Left lung (tissue), 10 donors: ENCODE data around the gene ROPN1L. TPM values are rescaled to one million over a fixed set of nuclear protein-coding genes. Genes with fewer than 3 reads are reported as not detected.
A peak's percentile ranks its signal among the peaks of the same experiment; 100 is the strongest.

ENCODE experiments used
- ATAC-seq: fragments of 200-7000 bp; cut with Tn5 transposase; one replicate; pipeline ENCODE4 v1.9.1; 2020; ENCODE audit warnings: moderate library complexity
- DNase-seq, 4 donors: peaks; one replicate each; pipeline ENCODE4 v3.0.0-alpha.2; 2013 to 2020
- H3K27ac ChIP-seq, 2 donors: fragments of 200-600 bp; sonication (generic) in 1 of 2; one replicate each; pipeline versions ENCODE4 v1.5.0 to v1.8.0; 2020 to 2021
- H3K27me3 ChIP-seq, 2 donors: fragments of 200-600 bp; sonication (generic) in 1 of 2; one replicate each; pipeline versions ENCODE4 v1.5.0 to v1.8.0; 2020 to 2021
- H3K36me3 ChIP-seq, 2 donors: fragments of 200-600 bp; sonication (generic) in 1 of 2; one replicate each; pipeline versions ENCODE4 v1.5.0 to v1.8.0; 2020 to 2021
- H3K4me1 ChIP-seq, 2 donors: fragments of 200-600 bp; one replicate each; pipeline ENCODE4 v1.8.0; 2021
- H3K4me3 ChIP-seq, 2 donors: fragments of 200-600 bp; sonication (generic) in 1 of 2; one replicate each; pipeline versions ENCODE4 v1.5.0 to v1.8.0; 2020 to 2021; ENCODE audit warnings: mild to moderate bottlenecking in 1 of 2
- H3K9me3 ChIP-seq, 2 donors: fragments of 200-600 bp; sonication (generic) in 1 of 2; one replicate each; pipeline versions ENCODE4 v1.5.0 to v1.8.0; 2020 to 2021
- intact Hi-C, 2 donors: fragments of 100-400 bp; cut with DNase I; formaldehyde crosslinking; loops; one replicate each; pipeline versions ENCODE4 v1.11.2 to v1.14.2; 2022
- polyA plus RNA-seq, 6 donors: library from polyadenylated mRNA; unstranded; fragments of 120-200 nt; gene quantifications; one replicate each; pipeline ENCODE4 v1.2.1, GENCODE V29; 2013; ENCODE audit not compliant: insufficient read length in 6 of 6
- total RNA-seq, 2 donors: library from RNA; stranded (reverse); fragmentation: NEBNext Ultra II Directional; extraction: Animal tissue kit (Norgen Biotek cat#: 25700); gene quantifications; one replicate each; pipeline ENCODE4 v1.2.1, GENCODE V29; 2021
- TF ChIP-seq, protein P1 (sequence below), 2 donors: fragments of 200-600 bp; sonication (generic) in 1 of 2; IDR thresholded peaks; one replicate each; pipeline versions ENCODE4 v1.5.0 to v1.8.0; 2021; ENCODE audit warnings: antibody characterized with exemption in 2 of 2
- donor health status: DM: no; HTN: yes; CAD: no.
- donor health status: DM: no; HTN: no; CAD: no.

ROPN1L gene
- total and polyA plus RNA-seq, 8 donors: 0.50 to 9.5 (median 5.1) TPM

DNA sequence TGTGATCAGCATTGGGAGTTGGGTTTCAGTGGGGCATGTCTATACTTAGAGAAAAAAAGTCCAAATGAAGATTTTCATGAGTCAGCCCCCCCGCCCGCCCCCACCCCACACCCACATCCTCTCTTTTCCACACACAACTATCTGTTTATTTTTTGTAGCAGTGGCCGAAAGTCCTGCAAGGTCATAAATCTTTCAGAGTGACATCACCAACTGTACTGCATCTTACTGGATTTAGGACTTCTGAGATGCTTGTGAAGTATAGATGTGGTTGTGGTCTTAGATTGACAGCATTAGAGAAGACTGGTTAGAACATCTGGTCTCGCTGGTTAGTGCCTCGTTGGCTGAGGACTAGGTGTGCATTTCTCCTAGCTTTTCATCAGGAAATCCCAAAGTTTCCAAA, 7.3 kb upstream of the ROPN1L start:
- TF ChIP-seq, protein P1, sequence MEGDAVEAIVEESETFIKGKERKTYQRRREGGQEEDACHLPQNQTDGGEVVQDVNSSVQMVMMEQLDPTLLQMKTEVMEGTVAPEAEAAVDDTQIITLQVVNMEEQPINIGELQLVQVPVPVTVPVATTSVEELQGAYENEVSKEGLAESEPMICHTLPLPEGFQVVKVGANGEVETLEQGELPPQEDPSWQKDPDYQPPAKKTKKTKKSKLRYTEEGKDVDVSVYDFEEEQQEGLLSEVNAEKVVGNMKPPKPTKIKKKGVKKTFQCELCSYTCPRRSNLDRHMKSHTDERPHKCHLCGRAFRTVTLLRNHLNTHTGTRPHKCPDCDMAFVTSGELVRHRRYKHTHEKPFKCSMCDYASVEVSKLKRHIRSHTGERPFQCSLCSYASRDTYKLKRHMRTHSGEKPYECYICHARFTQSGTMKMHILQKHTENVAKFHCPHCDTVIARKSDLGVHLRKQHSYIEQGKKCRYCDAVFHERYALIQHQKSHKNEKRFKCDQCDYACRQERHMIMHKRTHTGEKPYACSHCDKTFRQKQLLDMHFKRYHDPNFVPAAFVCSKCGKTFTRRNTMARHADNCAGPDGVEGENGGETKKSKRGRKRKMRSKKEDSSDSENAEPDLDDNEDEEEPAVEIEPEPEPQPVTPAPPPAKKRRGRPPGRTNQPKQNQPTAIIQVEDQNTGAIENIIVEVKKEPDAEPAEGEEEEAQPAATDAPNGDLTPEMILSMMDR (IDR thresholded peaks at IDR 0.05): no peak
- intact Hi-C loops: no loop called here
- ATAC-seq (no peak), DNase-seq (no peak)
- Histone ChIP-seq H3K27ac (no peak overlapping the region), H3K4me1 (peaks cover 0 to 9% of the 10 kb centered on the region in 2 donors), H3K36me3 (peaks cover 5 to 57% of the 10 kb centered on the region in 2 donors), H3K9me3 (no peaks in the 10 kb centered on the region), H3K4me3 (no peak overlapping the region), H3K27me3 (no peaks in the 10 kb centered on the region)

DNA sequence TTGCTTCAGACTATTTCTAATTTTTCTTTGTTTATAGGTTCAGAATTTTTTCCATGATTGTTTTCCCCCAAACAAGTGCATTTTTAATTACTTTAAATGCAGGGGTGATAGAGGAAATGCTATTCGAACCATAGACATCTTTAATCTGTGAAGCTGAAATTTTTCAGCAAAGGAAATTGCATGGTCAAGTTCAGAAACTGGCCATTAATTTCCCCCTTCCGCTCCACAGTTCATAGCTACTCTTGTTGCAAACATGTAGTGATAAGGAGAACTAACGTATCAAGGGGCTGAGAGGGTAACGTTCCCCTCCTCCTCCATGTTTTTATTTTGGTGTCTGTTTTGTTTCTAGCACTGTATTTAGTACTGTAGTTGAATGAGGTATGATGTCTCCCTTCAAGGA, 3.4 kb upstream of the ROPN1L start:
- no peaks in the 10 kb centered on the region for H3K9me3 ChIP-seq
- TF ChIP-seq, protein P1 (IDR thresholded peaks at IDR 0.05): no peak
- no peaks in the 10 kb centered on the region for H3K27me3 ChIP-seq
- DNase-seq (no peak), ATAC-seq (no peak)
- no peak overlapping the region for H3K4me3 ChIP-seq
- peaks cover 3 to 34% of the 10 kb centered on the region in 2 donors for H3K4me1 ChIP-seq
- H3K36me3 ChIP-seq: peaks cover 0 to 18% of the 10 kb centered on the region in 2 donors
- H3K27ac ChIP-seq: peak overlapping the region in 1 of 2 donors; percentile 46
- intact Hi-C loops: no loop called here

DNA sequence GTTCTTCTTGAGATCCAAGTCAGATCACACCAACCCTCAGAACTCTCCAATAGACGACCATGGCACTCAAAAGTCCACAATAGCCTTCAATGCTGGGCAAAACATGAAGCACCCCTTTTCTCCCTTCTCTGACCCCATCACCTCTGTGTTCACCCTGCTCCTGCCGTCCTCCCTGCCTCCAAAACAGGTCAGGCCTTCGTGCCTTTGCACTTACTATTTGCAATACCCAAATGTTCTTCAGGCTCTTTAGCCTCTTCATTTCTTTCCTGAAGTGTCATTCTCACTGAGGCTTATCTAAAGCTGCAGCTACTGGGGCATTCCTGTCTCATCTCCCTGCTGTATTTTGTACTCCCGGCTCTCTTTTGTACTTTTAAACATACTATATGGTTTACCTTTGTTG, 2.0 kb upstream of the ROPN1L start:
- no peak for ATAC-seq
- Histone ChIP-seq H3K4me3 (no peak overlapping the region), H3K27ac (no peak overlapping the region), H3K27me3 (no peaks in the 10 kb centered on the region), H3K4me1 (peaks cover 3 to 44% of the 10 kb centered on the region in 2 donors), H3K9me3 (no peaks in the 10 kb centered on the region), H3K36me3 (peaks cover 0 to 5% of the 10 kb centered on the region in 2 donors)
- intact Hi-C loops: no loop called here
- no peak for DNase-seq
- TF ChIP-seq, protein P1 (IDR thresholded peaks at IDR 0.05): no peak

- H3K9me3 ChIP-seq: no peaks in the 10 kb centered on the region
- peak overlapping the region in 1 of 2 donors; percentile 90 for H3K27ac ChIP-seq
- H3K4me3 ChIP-seq: peak overlapping the region; percentile 72 to 73
- H3K4me1 ChIP-seq: peaks cover 3 to 52% of the 10 kb centered on the region in 2 donors
- H3K27me3 ChIP-seq: no peaks in the 10 kb centered on the region
- DNase-seq: no peak
- no peak for ATAC-seq
- H3K36me3 ChIP-seq: peaks cover 0 to 3% of the 10 kb centered on the region in 2 donors
- intact Hi-C loops: no loop called here
- TF ChIP-seq, protein P1 (IDR thresholded peaks at IDR 0.05): no peak
Measured at GRCh38 chr5:10440367-10440990, 1.2 kb upstream of the ROPN1L start.

DNA sequence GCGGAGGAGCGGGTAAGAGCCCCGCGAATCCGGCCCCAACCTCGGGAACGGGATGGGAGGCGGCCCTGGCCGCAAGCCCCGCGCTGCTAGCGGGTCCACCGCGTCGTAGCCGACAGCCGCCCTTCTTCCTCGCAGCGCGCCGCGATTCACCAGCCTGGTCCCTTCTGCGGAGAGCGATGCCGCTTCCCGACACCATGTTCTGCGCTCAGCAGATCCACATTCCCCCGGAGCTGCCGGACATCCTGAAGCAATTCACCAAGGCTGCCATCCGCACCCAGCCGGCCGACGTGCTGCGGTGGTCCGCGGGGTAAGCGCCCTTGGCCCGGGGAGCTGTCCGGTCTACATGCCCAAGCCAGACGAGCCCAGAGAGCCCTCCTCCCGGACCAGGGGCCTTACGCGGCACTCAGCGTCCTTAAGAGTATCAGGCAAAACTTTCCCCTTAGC, 335 bp downstream of the ROPN1L start:
- Histone ChIP-seq H3K27ac (peak overlapping the region; percentile 82 to 90), H3K4me3 (peak overlapping the region; percentile 72 to 73), H3K4me1 (peaks cover 3 to 68% of the 10 kb centered on the region in 2 donors), H3K27me3 (no peaks in the 10 kb centered on the region), H3K9me3 (no peaks in the 10 kb centered on the region), H3K36me3 (no peaks in the 10 kb centered on the region)
- DNase-seq (peak in 1 of 4 donors; percentile 12), ATAC-seq (peak; percentile 55)
- TF ChIP-seq, protein P1 (IDR thresholded peaks at IDR 0.05): no peak
- intact Hi-C loops: no loop called here
